T-helper 1 cell (primary cell): ENCODE measurements around the gene STX2.
"Not testable (repeated sequence)": the region's sequence is repeated elsewhere in the genome, so short reads cannot be mapped to it uniquely, and the experiment has no call there.

Experiments
- DNase-seq, 5 donors: peaks; one replicate each; pipeline ENCODE4 v3.0.0-alpha.2; 2012 to 2020

STX2 gene

DNA sequence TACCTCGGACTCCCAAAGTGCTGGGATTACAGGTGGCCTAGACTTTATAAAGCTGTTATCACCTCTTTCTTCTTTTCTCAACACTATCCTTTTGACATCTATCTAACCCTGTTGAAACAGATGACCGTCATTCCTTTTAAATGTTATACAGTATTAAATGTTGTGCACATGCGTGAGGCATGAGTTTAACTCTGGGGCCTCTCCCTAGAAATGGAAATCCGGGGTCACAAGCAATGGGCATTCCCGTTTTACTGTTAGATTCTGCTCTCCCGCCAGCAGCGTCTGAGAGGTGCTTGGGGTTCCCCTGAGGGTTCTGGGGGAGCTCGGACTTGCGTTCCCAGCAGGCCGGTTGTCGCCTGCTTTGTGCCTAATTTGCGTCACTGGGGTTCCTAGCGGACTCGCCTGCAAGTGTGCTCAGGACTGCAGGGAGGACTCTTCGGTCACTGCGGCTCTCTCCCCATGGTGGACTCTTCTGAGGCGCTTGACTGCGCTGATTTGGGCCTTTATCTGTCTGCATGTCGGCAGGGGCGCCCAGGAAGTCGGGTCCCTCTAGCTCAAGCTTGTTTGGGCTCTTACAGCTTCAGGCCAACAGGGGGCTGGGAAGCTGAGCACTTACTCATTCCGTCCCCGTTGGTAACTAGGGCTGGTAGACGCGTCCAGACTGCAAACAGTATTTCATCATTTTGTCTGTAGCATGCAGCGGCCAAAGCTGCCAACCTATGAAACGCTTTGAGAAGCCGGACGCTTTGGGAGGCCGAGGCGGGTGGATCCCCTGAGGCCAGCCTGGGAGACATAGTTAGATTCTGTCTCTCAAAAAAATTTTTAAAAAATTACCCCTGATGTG, 31.6 kb upstream of the STX2 start:
- DNase-seq: peak; percentile 33 to 84 (median 51)

DNA sequence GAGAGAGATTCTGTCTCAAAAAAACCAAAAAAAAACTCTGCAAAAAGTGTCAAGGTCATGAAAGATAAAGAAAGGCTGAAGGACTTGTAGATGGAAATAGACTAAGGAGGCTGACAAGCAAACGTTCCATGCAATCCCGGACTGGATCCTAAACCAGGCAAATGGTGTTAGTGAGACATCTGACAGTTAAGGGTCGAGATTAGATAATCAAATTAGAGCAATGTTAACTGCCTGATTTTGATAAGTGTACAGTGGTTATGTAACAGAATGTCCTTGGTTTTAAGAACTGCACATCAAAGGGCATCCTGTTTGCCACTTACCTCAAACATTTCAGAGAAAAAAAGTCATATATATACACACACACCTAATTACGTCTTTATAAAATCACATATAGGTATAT, 29.4 kb upstream of the STX2 start:
- no peak for DNase-seq

DNA sequence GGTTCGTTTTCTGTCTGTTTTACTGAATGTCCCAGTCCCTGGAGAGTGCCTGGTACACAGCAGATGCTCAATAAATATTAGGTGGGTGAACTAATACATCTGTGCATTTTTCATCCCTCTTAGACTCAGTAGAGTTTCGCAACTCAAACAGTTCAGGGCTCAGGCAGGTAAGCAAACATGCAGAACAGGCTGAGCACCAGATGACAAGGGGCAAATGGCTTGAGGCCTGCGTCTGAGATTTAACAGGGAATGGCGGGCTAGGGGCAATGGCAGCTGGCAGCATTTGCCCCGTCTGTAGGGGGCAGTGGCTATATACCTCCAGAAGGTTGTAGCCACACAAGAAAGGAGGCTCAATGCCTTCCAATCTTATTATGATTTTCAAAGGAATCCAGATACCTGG, 24.2 kb upstream of the STX2 start:
- no peak for DNase-seq

DNA sequence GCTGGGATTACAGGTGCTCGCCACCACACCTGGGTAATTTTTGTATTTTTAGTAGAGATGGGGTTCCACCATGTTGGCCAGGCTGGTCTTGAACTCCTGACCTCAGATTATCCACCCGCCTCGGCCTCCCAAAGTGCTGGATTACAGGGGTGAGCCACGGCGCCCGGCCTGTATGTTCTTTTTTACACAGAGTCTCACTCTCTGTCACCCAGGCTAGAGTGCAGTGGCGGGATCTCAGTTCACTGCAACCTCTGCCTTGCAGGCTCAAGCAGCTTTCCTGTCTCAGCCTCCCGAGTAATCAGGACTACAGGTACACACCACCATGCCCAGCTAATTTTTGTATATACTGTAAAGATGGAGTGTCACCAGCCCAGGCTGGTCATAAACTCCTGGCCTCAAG, 23.7 kb upstream of the STX2 start:
- DNase-seq: not testable (repeated sequence)

DNA sequence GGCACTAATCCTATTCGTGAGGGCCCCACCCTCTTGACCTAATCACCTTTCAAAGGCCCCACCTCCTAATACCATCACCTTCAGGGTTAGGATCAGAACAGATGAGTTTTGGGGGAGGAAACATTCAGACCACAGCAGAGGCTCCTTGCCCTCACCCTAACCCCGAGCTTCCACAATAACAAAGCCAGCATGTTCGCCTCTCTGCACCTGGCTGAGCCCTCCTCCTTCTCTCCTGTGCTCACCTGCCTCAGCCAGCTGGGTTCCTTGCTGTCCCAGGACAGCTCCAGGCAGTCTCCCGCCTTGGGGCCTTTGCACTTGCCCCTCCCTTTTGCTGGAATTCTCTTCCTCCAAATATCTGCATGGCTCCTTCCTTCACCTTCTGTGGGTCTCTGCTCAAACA, 23.1 kb upstream of the STX2 start:
- DNase-seq: no peak

DNA sequence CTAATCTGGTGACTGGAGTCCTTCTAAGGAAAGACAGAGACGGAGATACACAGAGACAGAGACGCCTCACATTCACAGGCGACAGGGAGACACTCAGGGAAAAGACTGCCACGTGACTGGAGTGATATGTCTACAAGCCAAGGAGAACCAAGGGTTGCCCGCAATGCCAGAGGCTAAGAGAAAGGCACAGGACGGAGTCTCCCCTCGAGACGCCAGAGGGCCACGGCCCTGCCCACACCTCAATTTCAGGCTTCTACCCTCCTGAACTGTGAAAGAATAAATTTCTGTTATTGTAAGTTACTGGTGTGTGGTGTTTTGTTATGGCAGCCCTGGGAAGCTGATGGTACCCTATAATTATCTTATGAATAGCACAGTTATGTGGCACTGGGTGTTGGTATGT, 21.3 kb upstream of the STX2 start:
- DNase-seq: no peak

DNA sequence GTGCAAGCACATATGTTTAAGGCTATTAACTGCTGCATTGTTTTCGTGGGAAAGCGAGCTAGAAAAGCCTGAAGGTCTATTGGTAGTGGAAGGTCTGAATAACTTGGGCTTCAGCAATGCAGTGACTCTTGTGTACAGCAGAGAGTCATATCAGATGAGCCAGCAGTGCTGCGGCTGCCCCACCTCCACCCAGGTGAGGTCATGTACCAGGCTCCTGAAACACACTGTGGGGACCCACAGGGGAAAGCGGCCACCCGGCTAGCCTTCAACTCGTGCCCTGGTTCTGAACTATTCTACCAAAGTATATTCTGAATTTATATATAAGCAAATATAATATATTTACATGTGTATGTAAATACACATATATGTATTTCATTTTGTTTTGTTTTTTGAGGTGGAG, 20.1 kb upstream of the STX2 start:
- DNase-seq: no peak

DNA sequence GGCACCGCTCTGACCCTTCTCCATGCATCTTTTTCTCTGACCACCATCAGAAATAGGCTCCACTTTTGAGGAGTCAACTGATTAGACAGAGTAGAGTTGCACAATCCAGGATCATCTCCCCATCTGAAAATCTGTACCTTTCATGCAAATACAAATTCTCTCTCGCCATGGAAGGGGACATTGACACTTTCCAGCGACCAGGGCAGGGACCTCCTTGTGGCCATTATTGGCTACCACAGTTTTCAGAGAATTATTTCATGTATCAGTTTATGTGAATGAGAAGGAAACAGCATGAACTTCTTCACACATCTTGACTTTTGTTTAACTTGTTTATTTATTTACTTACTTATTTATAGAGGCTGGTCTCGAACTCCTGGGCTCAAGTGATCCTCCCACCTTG, 19.0 kb upstream of the STX2 start:
- DNase-seq: no peak

DNA sequence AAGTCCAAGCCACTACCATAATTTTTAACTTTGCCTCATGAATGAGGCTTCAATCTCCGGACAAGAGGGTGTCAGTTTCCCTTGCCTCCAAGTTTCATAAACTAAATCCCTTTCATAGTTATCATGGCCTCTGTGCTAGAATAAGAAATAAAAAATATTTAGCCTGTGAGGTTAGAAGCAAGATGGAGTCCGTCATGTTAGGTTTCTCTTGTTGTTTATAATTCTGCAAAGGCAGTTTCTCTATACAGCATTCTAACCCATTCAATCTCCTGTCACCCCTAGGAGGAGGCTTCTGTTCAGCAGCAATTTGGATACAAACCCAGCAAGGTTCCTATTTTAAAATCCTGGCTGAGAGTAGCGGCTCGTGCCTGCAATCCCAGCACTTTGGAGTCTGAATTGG, 17.0 kb upstream of the STX2 start:
- no peak for DNase-seq

DNA sequence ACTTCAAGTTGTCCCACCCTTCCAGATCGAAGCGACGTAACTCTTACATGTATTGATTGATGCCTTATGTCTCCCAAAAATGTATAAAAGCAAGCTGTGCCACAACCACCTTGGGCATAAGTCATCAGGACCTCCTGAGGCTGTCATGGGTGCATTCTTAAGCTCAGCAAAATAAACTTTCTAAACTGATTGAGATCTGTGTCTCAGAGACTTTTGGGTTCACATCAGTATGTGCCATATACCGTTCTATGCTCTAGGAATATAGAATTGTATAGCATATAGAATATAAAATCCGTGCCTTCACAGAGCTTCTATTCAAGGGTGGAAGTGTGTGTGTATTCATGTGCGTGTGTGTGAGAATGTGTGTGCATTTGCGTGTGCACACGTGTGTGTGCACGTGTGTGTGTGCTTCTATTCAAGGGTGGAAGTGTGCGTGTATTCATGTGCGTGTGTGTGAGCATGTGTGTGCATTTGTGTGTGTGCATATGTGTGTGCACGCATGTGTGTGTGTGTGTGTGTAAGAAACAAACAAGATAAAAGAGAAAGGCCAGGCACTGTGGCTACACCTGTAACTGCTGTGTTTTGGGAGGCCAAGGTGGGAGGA, 11.5 kb upstream of the STX2 start:
- DNase-seq: no peak

DNA sequence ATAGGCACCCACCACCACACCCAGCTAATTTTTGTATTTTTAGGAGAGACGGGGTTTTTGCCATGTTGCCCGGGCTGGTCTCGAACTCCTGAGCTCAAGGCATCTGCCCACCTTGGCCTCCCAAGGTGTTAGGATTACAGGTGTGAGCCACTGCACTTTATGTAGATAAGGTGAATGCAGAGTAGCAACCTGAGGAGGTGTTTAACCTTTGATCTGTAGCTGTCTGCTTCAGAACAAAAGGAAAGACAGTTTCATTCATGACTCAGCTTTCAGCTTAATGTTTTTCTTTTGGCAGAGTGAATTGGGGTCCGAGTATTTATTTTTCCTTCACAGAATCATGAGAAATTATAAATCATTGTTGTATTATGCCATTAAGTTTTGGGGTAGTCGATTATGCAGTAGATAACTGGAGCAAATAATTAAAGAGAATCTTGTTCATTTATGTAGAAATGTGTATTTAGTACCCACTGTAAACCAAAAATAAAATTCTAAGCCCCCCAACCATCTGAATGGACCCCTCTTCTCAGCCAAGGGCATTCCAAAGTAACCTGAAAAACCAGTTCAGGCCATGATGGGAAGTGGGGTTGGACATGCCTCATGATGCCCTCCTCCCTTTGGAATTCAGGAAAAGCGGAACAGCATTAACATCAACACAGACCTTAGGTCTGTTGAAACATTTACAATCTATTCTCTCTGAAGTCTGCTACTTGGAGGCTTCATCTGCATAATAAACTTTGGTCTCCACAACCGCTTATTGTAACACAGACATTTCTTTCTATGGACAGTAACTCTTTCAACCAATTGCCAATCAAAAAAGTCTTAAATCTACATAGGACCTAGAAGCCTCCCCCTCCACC, 10.7 kb upstream of the STX2 start:
- DNase-seq: no peak

DNA sequence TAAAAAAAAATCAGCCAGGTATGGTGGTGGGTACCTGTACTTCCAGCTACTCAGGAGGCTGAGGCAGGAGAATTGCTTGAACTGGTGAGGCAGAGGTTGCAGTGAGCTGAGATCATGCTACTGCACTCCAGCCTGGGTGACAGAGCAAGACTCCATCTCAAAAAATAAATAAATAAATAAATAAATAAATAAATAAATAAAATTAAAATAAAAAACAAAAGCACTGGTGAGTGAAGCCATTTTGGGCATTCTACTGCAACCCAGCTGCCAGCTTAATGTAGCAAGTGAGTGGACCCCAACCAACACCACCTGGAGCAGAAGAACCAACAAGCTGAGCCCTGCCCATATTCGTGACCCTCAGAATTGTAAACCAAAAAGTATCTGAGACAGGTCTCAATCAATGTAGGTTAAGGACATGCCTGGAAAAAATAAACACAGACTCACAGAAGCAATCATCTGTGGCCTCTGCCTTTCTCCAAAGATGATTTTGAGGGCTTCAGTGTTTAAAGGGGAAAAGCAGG, 9.8 kb upstream of the STX2 start:
- DNase-seq: not testable (repeated sequence)

DNA sequence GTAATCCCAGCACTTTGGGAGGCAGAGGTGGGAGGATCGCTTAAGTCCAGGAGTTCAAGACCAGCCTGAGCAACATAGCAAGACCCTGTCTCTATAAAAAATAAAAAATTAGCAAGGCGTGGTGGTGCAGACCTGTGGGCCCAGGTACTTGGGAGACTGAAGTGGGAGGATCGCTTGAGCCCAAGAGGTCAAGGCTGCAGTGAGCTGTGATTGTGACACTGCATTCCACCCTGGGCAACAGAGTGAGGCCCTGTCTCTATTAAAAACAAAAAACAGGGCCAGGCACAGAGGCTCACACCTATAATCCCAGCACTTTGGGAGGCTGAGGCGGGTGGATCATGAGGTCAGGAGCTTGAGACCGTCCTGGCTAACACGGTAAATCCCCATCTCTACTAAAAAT, 9.1 kb upstream of the STX2 start:
- not testable (repeated sequence) for DNase-seq

DNA sequence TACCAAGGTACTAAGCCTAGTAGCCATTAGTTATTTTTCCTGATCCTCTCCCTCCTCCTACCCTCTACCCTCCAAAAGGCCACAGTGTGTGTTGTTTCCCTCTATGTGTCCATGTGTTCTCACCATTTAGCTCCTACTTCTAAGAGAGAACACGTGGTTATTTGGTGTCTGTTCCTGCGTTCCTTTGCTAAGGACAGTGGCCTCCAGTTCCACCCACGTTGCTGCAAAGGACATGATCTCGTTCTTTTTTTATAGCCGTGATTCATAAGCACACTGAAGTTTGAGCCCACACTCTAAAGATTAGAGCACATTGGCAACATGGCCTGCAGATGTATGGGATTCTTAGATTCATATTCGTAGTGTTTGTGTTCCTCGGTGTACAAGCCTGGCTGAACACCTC, 8.1 kb upstream of the STX2 start:
- no peak for DNase-seq

DNA sequence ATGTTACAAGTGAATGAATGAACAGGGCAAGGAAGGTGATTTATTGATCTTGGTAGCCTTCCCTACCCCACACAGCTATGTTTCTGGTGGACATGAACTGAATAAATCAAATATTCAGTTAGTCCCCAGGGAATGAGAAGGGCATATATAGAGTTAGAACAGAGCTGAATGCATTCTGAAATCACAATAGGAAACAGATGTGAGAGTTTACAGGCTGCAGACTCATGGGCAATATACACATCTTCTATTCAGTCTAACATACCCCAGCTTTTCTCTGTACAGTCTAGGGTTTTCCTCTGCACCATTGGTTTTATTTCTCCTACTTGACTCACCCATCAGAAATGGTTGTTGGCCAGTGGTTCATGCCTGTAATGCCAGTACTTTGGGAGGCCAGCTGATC, 7.3 kb upstream of the STX2 start:
- no peak for DNase-seq

DNA sequence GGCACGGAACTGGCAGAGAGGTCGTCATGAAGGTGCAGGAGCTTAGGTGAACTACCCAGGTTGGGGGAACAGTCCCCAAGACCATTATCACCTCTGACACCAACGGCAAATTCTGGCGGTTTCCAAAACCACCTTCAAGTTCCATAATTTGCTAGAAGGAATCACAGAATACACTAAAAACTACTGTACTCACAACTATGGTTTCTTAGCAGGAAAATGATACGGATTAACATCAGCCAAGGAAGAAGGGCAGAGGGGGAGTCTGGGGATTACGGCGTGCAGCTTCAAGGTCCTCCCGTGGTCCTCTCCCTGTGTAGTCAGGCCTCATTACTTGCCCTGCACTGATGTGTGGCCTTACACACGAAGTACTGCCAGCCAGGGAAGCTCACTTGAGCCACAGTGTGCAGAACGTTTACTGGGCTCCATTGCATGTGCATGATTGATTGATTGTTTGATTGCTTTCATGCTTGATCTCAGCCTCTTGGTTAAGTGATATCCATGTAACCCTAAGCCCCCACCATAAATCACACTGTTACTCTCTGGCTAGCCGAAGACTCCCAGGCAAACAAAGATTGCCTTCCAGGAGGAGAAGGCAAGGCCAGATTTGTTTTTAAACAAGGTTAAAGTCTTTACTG, 837 bp upstream of the STX2 start:
- no peak for DNase-seq

DNA sequence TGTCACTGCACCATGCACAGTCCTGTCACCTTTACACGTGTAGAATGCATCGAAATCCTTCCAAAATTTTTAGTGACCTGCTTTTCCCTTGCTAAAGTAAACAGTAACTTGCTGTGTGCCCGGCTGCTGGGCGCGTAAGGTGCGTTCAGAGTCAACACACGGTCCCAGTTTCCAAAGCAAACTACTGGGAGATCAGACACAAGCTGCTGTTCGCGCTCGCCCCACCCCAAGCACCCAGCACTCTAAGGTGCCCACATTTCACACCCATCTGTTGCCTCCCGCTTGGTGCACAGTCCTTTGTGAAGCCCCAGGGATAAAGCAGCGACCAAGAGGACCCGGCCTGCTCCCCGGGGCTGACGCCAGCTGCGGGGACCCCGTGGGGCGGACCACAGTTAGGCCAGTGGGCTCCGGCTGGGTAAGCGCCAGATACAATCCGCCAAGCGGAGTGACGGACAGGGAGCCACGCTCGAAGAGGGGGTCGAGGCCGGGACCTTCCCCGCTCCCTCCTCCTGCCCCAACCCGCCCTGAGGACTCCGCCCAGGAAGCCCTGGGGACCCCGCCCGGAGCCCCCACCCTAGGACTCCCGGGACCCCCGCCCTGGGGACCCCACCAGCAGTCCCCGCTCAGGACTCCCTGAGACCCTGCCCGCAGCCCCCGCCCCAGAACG, 633 bp downstream of the STX2 start:
- DNase-seq: peak in 2 of 5 donors; percentile 7 to 21

DNA sequence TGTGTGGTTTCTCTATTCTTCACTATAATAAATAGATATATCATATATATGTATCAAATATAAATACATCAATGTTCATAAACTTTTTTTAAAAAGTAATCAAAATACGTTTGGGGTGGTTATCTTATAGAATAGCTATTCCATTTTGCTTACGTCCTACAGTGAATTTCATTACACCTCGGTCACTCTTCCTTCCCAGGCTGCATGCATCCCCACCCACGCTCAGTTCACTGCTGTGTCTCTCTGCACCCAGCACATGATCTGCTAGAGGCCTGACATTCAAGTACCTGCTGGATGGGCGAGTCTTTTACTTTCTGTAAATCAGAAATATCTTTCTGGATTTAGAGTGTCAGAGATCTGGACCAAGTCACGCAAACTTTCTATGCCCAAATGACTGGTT, 3.6 kb downstream of the STX2 start:
- DNase-seq: no peak

DNA sequence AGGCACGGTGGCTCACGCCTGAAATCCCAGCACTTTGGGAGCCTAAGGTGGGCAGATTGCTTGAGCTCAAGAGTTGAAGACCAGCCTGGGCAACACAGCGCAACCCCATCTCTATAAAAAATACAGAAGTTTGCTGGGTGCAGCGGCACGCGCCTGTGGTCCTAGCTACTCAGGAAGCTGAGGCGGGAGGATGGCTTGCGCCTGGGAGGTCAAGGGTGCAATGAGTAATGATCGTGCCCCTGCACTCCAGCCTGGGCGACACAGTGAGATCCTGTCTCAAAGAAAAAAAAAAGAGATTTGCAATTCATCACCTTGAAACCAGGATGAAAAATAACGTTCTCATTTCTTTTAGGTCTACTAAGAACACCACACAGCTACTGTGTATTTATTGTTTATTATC, 4.0 kb downstream of the STX2 start:
- DNase-seq: no peak

DNA sequence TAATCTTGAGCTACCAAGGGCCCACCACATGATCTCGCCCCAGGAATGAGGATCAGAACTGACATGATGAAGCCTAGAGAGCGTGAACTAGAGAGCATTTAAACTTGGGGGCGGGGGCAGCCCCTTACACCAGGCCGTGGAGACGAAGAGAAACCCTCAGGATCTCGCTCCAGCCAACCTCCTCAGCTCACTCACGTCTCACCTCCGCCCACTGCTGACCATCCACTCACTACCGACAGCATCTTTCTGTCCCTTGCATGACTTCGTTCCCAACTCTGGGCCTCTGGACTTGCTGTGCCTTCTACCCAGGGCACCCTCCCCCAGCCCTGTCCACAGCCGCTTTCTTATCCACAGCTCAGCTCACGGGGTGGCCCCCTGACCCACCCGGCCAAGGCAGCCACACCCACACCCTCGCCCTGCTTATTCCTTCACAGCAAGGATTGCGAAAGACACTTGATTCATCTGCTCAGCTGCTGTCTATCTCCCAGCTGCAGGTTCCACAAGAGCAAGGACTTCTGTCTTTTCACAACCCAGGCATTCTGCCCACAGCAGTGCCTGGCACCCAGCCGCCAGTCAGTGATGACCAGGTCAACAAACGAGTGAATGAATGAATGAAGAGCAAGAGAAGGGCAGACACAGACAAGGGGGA, 6.4 kb downstream of the STX2 start:
- DNase-seq: no peak

DNA sequence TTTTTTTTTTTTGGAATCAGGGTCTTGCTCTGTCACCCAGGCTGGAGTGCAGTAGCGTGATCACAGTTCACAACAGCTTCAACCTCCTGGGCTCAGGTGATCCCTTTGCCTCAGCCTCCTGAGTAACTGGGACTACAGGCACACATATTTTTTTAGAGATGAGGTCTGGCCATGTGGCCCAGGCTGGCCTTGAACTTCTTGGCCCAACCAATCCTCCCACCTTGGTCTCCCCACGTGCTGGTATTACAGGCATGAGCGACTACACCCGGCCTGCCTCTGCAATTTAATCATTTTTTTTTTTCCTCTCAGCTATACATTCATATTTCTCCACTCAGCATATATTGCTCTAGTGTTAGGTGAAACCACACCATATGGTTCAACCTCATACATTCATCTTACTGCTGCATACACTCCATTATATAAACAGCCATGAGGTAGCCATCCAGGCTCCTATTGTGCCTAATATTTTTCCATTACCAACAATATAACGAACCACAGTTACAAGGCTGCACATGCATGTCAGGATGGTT, 7.1 kb downstream of the STX2 start:
- no peak for DNase-seq

DNA sequence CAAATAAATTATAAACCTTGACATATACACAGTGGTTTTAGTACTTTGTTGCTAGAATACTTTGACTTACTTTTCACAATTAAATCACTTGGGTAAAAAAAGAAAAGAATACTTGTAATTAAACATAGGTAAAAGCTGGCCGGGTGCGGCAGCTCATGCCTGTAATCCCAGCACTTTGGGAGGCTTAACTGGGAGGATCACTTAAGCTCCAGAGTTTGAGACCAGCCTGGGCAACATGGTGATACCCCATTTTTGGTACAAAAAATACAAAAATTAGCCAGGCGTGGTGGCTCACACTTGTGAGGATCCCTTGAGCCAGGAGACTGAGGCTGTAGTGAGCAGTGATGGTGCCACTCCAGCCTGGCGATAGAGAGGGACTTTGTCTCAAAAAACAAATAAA, 7.8 kb downstream of the STX2 start:
- no peak for DNase-seq
